DMS153 treated with DMSO at 0.1 percent for 48 hours (cell line): ENCODE data around the gene P2RX7.
"Not testable (repeated sequence)": the region's sequence is repeated elsewhere in the genome, so short reads cannot be mapped to it uniquely, and the experiment has no call there.

Experiments used
- DNase-seq: peaks from one replicate; lab custom pipeline; 2025; ENCODE audit not compliant: unreplicated experiment; lab: John Stamatoyannopoulos, UW

P2RX7 gene

GRCh38 chr12:121133838-121134237, 1.2 kb downstream of the P2RX7 start:
- no peak for DNase-seq

DNA sequence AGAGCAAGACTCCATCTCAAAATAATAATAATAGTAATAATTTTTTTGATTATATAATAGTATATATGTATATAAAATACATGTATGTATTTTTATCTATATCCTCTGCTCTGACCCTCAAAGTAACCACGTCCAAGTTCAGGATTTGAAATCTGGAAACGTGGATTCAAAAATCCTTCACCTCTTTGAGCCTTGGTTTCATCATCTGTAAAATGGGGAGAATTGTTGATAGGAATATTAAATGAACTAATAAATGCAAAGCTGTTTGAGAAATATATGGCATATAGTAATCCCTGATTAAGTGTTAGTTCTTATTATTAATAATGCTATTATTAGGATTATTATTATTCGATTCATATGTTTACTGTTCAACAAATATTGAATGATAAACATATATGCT, 2.6 kb downstream of the P2RX7 start:
- no peak for DNase-seq

DNA sequence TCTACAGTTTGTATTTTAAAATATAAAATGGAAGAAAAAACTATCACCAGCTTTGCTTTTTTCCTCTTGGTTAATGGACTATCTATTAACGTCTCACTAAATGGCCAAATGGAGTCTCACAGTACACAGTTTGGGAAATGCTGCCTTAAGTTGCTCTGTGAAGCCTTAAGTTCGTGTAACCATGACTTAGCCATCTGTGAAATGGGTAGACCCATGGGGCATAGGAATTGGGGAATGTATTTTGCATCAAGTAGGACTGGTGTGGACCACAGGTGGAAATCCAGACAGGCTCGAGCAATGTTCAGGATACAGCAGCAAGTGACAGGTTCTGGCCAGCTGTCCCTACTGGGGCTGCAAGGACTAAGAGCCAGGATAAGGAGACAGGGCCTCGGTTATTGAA, 4.8 kb downstream of the P2RX7 start:
- DNase-seq = no peak

DNA sequence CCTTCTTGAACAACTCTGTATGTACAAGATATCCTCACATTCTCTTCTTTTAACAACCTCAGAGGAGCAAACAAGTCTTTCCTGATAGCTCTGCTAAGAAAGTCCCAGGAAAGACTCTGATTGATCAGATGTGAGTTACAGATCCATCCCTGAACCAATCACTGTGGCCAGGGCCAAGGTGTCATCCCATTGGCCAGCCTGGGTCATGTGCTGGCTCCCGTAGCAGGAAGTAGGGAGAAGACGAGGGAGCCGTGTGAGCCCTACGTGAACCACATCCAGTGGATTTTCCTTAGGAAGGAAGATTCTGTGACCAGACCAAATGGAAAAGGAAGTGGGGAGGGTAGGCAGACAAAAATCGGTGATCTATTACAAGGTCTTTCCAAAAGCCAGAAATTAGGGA, 5.6 kb downstream of the P2RX7 start:
- DNase-seq = no peak

DNA sequence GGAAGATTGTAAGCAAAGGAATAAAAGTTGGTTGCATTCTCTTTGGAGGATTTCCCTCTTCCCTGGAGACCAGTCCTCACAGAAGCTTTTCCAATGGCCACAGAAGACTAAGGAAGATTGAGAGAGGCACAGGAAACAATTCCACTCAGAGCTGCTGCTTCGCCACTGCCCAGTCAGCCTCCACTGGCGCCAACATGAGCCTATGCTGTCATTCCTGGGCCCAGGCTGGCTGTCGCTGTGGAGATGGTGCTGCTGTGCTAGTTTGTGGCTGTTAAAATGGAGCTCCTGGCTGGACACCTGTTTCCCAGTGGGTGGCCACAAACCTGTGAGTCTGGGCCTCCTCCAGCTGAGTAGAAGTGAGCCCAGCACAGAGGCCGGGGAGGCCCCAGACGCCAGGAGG, 6.6 kb downstream of the P2RX7 start:
- DNase-seq = no peak

GRCh38 chr12:121142171-121142950, 9.7 kb downstream of the P2RX7 start:
- DNase-seq = no peak

- DNase-seq = no peak
Observed at GRCh38 chr12:121144416-121144914, 11.8 kb downstream of the P2RX7 start.

DNA sequence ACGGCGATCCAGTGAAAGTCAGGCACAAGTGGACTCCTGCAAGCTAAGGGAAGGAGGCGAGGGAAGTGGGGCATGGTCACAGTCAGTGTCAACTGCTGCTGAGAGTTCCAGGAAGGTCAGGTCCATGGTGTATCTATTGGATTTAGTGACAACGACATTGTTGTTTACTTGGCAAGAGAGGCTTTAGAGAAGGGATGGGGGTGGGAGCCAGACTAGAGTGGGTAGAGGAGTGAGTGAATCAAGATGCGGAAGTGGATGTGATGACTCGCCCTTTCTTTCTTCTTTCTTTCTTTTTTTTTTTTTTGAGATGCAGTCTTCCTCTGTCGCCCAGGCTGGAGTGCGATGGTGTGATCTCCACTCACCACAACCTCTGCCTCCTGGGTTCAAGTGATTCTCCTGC, 12.5 kb downstream of the P2RX7 start:
- DNase-seq = no peak

GRCh38 chr12:121149289-121149688, 16.6 kb downstream of the P2RX7 start:
- DNase-seq = not testable (repeated sequence)

GRCh38 chr12:121154793-121155375, 22.2 kb downstream of the P2RX7 start:
- no peak for DNase-seq

GRCh38 chr12:121156365-121156764, 23.7 kb downstream of the P2RX7 start:
- DNase-seq = no peak

GRCh38 chr12:121158085-121158484, 25.4 kb downstream of the P2RX7 start:
- DNase-seq = no peak

DNA sequence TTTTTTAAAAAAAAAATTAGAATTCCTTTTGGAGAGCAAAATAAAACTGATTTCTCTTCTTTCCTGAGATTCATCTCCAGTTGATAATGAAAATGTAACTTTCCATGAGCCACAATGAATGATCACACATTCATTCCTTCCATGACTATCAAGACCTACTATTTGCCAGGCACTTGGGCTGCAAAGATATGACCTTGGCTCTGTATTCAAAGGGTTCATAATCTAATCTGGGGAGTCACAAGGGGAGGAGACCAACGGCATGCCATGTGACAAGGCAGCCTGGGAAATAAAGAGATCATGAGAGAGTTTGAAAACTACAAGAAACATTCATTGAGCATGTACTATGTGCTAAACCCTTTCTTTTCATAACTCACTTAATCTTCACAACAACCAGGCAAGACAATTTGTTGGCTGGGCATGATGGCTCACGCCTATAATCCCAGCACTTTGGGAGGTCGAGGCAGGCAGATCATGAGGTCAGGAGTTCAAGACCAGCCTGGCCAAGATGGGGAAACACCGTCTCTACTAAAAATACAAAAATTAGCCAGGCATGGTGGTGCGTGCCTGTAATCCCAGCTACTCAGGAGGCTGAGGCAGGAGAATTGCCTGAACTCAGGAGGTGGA, 26.2 kb downstream of the P2RX7 start:
- not testable (repeated sequence) for DNase-seq

- no peak for DNase-seq
Observed at GRCh38 chr12:121159467-121160307, 27.0 kb downstream of the P2RX7 start.

- no peak for DNase-seq
Observed at GRCh38 chr12:121162384-121162783, 29.7 kb downstream of the P2RX7 start.

DNA sequence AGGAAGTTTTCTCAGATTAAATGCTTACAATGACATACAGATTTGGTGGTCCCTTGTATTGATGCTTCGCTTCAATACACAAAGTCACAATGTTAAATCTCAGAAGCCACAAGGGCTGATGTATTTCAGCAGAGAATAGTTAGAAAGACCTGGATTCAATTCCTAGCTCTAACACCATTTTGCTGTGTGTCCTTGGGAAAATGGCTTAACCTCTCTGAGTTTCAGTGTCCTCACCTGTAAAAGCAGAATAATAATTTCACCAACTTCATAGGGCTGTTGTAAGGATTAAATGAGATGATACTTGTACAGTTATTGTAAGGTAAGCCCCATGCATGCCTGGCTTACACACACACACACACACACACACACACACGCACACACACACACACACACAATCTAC, 30.3 kb downstream of the P2RX7 start:
- no peak for DNase-seq

DNA sequence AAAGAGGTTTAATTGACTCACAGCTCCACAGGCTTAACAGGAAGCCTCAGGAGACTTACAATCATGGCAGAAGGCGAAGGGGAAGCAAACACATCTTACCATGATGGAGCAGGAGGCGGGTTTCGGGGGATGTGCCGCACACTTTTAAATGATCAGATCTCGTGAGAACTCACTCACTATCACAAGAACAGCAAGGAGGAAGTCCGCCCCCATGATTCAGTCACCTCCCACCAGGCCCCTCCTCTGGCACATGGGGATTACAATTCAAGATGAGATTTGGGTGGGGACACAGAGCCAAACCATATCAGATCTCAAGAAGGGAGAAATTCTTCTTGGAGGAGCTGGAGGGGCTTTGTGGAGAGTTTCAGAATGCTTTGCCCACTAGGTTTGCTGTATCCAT, 32.2 kb downstream of the P2RX7 start:
- DNase-seq = not testable (repeated sequence)

- no peak for DNase-seq
Observed at GRCh38 chr12:121165316-121165715, 32.6 kb downstream of the P2RX7 start.

DNA sequence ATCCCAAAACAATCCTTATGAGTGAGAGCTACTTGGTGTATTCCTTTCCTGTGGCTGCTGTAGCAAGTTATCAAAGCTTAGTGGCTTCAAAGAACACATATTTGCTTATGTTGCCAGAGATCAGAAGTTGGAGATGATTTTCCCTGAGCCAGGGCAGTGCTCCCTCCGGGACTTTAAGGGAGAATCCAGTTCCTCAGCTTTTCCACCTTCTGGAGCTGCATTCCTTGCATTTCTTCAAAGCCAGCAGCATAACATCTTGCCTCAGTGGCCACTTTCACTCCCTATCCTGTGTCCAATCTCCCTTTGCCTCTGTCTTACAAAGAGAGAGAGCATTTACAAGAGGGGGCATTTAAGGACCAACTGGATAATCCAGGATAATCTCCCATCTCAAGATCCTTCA, 33.7 kb downstream of the P2RX7 start:
- DNase-seq = no peak

DNA sequence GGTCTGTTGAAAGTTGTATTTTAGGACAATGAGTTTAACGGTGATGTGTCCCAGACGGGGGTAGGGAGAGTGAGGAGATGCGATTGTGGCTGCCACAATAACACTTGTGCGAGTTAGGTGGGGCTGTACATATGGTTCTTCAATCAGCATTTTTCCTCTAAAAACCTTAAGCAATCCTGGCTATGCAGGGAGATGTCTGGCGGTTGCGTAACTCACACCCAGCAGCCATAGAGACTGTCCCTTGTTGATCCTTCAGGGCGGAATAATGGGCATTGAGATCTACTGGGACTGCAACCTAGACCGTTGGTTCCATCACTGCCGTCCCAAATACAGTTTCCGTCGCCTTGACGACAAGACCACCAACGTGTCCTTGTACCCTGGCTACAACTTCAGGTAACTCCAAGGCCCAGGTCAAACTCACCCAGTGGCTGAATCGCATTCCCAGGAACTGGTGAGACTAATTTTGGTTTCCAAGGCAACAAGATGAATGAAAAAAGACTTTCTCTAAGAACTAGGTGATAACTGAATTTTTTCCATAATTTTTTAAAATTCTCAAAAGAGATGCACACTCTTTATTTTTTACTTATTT, 34.6 kb downstream of the P2RX7 start:
- DNase-seq = no peak

GRCh38 chr12:121167951-121168350, 35.3 kb downstream of the P2RX7 start:
- no peak for DNase-seq
